ENCODE measurements around the gene LYRM1.
"Not testable (repeated sequence)": the region's sequence is repeated elsewhere in the genome, so short reads cannot be mapped to it uniquely, and the experiment has no call there.

LYRM1 gene

DNA sequence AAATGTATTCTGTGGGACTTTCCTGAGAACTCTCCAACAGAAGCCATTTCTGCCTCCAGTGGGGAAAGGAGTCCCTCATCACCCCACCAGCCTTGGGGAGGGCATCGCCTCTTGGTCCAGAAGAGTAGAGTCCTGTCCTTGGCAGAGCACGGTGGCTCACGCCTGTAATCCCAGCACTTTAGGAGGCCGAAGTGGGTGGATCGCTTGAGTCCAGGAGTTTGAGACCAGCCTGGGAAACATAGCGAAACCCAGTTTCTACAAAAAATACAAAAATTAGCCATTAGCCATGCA lies 41.0 kb downstream of the LYRM1 start:
- TF ChIP-seq, protein P1, sequence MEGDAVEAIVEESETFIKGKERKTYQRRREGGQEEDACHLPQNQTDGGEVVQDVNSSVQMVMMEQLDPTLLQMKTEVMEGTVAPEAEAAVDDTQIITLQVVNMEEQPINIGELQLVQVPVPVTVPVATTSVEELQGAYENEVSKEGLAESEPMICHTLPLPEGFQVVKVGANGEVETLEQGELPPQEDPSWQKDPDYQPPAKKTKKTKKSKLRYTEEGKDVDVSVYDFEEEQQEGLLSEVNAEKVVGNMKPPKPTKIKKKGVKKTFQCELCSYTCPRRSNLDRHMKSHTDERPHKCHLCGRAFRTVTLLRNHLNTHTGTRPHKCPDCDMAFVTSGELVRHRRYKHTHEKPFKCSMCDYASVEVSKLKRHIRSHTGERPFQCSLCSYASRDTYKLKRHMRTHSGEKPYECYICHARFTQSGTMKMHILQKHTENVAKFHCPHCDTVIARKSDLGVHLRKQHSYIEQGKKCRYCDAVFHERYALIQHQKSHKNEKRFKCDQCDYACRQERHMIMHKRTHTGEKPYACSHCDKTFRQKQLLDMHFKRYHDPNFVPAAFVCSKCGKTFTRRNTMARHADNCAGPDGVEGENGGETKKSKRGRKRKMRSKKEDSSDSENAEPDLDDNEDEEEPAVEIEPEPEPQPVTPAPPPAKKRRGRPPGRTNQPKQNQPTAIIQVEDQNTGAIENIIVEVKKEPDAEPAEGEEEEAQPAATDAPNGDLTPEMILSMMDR (conservative IDR thresholded peaks at IDR 0.05; ENCODE audit: low read depth, low read length), result no peak
- no peak for DNase-seq (ENCODE audit: low read depth)
- H3K4me3 ChIP-seq (ENCODE audit: low read depth, low read length), result no peak overlapping the region

DNA sequence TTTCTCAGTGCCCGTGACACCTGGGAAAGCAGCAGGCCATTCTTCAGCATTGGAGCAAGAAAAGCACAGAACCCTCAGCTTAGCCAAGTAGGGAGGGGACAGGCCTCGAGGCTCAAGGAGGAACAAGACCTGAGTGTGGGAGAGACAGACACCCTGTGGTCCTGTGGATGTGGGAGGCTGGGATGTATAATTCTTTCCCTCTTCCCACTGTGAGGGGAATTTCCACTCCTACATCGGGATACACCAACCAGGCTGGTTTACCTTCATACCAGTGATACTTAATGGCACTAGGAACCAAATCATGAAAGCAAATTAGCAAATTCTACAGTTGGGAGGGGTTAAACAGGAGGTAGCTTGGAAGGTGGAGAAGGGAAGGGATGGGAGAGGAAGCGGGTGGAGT lies 41.7 kb downstream of the LYRM1 start:
- H3K4me3 ChIP-seq (ENCODE audit: low read depth, low read length), result no peak overlapping the region
- DNase-seq (ENCODE audit: low read depth), result no peak
- TF ChIP-seq, protein P1 (conservative IDR thresholded peaks at IDR 0.05; ENCODE audit: low read depth, low read length), result no peak

DNA sequence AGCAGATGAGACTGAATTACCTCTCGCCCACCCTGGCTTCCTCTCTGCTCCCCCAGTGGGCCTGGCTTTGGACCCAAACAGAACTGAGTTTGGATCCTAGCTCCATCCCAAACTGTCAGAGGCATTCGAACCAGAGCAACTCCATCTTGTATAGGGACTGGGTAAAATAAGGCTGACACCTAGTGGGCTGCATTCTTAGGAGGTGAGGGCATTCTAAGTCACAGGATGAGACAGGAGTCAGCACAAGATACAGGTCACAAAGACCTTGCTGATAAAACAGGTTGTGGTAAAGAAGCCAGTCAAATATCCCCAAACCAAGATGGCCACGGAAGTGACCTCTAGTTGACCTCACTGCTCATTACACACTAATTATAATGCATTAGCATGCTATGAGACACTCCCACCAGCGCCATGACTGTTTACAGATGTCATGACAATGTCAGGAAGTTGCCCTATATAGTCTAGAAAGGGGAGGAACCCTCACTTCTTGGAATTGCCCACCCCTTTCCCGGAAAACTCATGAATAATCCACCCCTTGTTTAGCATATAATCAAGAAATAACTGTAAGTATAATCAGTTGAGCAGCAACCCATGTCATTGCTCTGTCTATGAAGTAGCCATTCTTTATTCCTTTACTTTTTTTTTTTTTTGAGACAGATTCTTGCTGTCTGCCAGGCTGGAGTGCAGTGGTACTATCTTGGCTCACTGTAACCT lies 44.4 kb downstream of the LYRM1 start:
- H3K4me3 ChIP-seq (ENCODE audit: low read depth, low read length), result no peak overlapping the region
- peak; percentile 35 for DNase-seq (ENCODE audit: low read depth)
- TF ChIP-seq, protein P1 (conservative IDR thresholded peaks at IDR 0.05; ENCODE audit: low read depth, low read length), result no peak

DNA sequence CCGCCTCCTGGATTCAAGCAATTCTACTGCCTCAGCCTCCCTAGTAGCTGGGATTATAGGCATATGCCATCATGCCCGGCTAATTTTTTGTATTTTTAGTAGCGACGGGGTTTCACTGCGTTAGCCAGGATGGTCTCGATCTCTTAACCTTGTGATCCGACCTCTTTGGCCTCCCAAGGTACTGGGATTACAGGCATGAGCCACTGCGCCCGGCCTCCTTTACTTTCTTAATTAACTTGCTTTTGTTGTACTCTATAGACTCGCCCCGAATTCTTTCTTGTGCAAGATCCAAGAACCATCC lies 45.0 kb downstream of the LYRM1 start:
- not testable (repeated sequence) for H3K4me3 ChIP-seq (ENCODE audit: low read depth, low read length); DNase-seq (ENCODE audit: low read depth)

DNA sequence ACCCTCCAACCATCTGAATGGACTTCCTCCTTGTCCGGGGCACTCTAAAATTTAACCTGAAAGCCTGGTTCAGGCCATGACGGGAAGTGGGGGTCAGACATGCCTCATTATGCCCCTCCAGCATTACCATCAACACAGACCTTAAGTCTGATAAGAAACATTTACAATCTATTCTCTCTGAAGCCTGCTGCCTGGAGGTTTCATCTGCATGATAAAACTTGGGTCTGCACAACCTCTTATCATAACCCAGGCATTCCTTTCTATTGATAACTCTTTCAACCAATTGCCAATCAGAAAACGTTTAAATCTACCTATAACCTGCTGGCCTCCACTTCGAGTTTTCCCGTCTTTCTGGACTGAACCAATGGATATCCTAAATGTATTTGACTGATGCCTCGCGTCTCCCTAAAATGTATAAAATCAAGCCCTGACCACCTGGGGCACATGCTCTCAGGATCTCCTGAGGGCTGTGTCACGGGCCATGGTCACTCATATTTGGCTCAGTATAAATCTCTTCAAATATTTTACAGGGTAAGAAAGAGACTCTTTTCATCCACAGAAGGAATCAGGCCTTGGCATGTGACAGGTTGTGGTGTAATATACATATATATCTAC lies 45.6 kb downstream of the LYRM1 start:
- TF ChIP-seq, protein P1 (conservative IDR thresholded peaks at IDR 0.05; ENCODE audit: low read depth, low read length), result no peak
- no peak for DNase-seq (ENCODE audit: low read depth)
- H3K4me3 ChIP-seq (ENCODE audit: low read depth, low read length), result no peak overlapping the region

DNA sequence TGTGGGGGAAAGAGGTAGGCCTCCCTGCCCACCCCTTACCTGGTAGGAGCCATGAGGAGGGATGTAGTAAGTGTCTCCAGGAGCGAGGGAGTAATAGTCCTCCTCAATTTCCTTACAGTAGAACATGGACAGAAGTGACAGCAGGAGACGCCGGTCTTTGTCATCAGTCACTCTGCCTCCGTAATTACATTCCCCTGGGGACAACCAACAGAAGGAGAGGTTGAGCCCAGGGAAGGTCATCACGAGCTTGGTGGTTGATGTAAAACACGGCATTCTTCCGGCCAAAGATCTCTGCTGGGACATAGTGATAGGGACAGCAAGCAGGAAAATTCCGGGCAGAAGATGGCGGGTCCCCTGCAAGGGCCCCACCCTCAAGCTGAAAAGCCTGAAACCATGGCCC lies 47.9 kb downstream of the LYRM1 start:
- no peak for DNase-seq (ENCODE audit: low read depth)
- H3K4me3 ChIP-seq (ENCODE audit: low read depth, low read length), result no peak overlapping the region
- TF ChIP-seq, protein P1 (conservative IDR thresholded peaks at IDR 0.05; ENCODE audit: low read depth, low read length), result no peak

DNA sequence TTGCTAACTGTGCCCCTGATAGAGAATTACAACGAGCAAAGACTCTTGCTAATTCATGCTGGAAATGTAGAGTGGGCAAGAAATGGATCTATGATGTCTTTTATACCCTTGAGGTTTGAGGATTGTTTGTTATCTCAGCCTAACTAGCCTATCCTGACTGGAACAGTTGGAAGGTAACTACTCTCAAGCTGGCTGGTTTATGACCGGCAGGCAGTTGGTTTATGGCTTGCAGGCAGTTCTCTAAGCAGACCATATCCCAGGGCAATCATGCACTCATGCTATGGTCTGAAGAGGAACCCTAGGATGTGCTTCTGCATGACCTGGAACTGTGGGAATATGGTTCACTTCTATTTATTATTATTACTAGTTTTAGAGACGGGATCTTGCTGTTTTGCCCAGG lies 49.1 kb downstream of the LYRM1 start:
- DNase-seq (ENCODE audit: low read depth), result no peak
- H3K4me3 ChIP-seq (ENCODE audit: low read depth, low read length), result no peak overlapping the region
- TF ChIP-seq, protein P1 (conservative IDR thresholded peaks at IDR 0.05; ENCODE audit: low read depth, low read length), result no peak
